Trophoblast cell (in vitro differentiated cells and primary cell): ENCODE results near the gene PPM1N.
A peak's percentile ranks its signal among the peaks of the same experiment; 100 is the strongest.

ENCODE experiments used
- DNase-seq, 2 donors: peaks; one replicate each; pipeline ENCODE4 v3.0.0-alpha.2; 2016
- H2AFZ ChIP-seq: 2 replicates; pipeline ENCODE4 v1.6.1; 2013; ENCODE audit warnings: low read length, moderate library complexity, mild to moderate bottlenecking; ENCODE audit not compliant: insufficient read depth, poor library complexity
- H2AK5ac ChIP-seq: 2 replicates; pipeline ENCODE4 v1.6.1; 2013; ENCODE audit warnings: mild to moderate bottlenecking, low read length
- H2BK120ac ChIP-seq: 2 replicates; pipeline ENCODE4 v1.6.1; 2013; ENCODE audit warnings: low read length, mild to moderate bottlenecking, moderate library complexity; ENCODE audit not compliant: insufficient read depth, poor library complexity
- H2BK12ac ChIP-seq: 2 replicates; pipeline ENCODE4 v1.6.1; 2013; ENCODE audit warnings: mild to moderate bottlenecking, low read length, moderate library complexity
- H2BK5ac ChIP-seq: 2 replicates; pipeline ENCODE4 v1.6.1; 2013; ENCODE audit warnings: low read length, low read depth, moderate library complexity, mild to moderate bottlenecking; ENCODE audit not compliant: poor library complexity
- H3K14ac ChIP-seq: 2 replicates; pipeline ENCODE4 v1.6.1; 2013; ENCODE audit warnings: mild to moderate bottlenecking, low read length
- H3K18ac ChIP-seq: 2 replicates; pipeline ENCODE4 v1.6.1; 2013; ENCODE audit warnings: mild to moderate bottlenecking, low read length
- H3K23ac ChIP-seq: 2 replicates; pipeline ENCODE4 v1.6.1; 2013; ENCODE audit warnings: low read length
- H3K27ac ChIP-seq: 2 replicates; pipeline ENCODE4 v1.5.1; 2013; ENCODE audit warnings: low read depth, mild to moderate bottlenecking, inconsistent platforms, low read length, moderate library complexity
- H3K27me3 ChIP-seq: 2 replicates; pipeline ENCODE4 v1.6.1; 2013; ENCODE audit warnings: inconsistent platforms, mild to moderate bottlenecking, low read length, moderate library complexity; ENCODE audit not compliant: insufficient read depth
- H3K36me3 ChIP-seq, 2 experiments: 1 replicate in 1 of 2; 2 replicates in 1 of 2; pipeline ENCODE4 v1.6.1; 2013; ENCODE audit warnings: low read length in 2 of 2, mild to moderate bottlenecking in 2 of 2, moderate library complexity in 1 of 2; ENCODE audit not compliant: insufficient read depth in 2 of 2, control insufficient read depth in 1 of 2
- H3K4ac ChIP-seq: 2 replicates; pipeline ENCODE4 v1.6.1; 2013; ENCODE audit warnings: low read depth, mild to moderate bottlenecking, low read length, moderate library complexity
- H3K4me1 ChIP-seq, 2 experiments: 1 replicate in 1 of 2; 2 replicates in 1 of 2; pipeline ENCODE4 v1.6.1; 2013; ENCODE audit warnings: low read length in 2 of 2, mild to moderate bottlenecking in 2 of 2, moderate library complexity in 1 of 2; ENCODE audit not compliant: insufficient read depth in 2 of 2, control insufficient read depth in 1 of 2
- H3K4me2 ChIP-seq: 2 replicates; pipeline ENCODE4 v1.6.1; 2013; ENCODE audit warnings: inconsistent platforms, mild to moderate bottlenecking, low read length, moderate library complexity
- H3K4me3 ChIP-seq: 2 replicates; pipeline ENCODE4 v1.5.1; 2013; ENCODE audit warnings: mild to moderate bottlenecking, low read depth, low read length, inconsistent platforms
- H3K79me1 ChIP-seq: one replicate; pipeline ENCODE4 v1.6.1; 2013; ENCODE audit warnings: low read length
- H3K79me2 ChIP-seq: 2 replicates; pipeline ENCODE4 v1.6.1; 2013; ENCODE audit warnings: low read length, mild to moderate bottlenecking; ENCODE audit not compliant: control insufficient read depth, insufficient read depth, poor library complexity
- H3K9ac ChIP-seq: 2 replicates; pipeline ENCODE4 v1.6.1; 2013; ENCODE audit warnings: mild to moderate bottlenecking, low read length
- H3K9me3 ChIP-seq: 2 replicates; pipeline ENCODE4 v1.6.1; 2013; ENCODE audit warnings: low read depth, mild to moderate bottlenecking, control low read depth, inconsistent platforms, low read length; ENCODE audit not compliant: insufficient read depth
- H4K12ac ChIP-seq: 2 replicates; pipeline ENCODE4 v1.6.1; 2013; ENCODE audit warnings: low read depth, mild to moderate bottlenecking, low read length, moderate library complexity
- H4K8ac ChIP-seq: 2 replicates; pipeline ENCODE4 v1.6.1; 2013; ENCODE audit warnings: low read depth, mild to moderate bottlenecking, low read length, moderate library complexity
- H4K91ac ChIP-seq: one replicate; pipeline ENCODE4 v1.6.1; 2013; ENCODE audit warnings: low read depth, mild to moderate bottlenecking, low read length, moderate library complexity
- WGBS: extraction: QIAGEN DNeasy Blood & Tissue Kit; methylation state at CpG from one replicate; pipeline ENCODE4 v1.1.7; 2013; ENCODE audit warnings: missing lambda C conversion rate; ENCODE audit not compliant: insufficient read length, insufficient coverage; ENCODE audit errors: extremely low coverage; 5-methylcytosine and 5-hydroxymethylcytosine counted together

The PPM1N gene

DNA sequence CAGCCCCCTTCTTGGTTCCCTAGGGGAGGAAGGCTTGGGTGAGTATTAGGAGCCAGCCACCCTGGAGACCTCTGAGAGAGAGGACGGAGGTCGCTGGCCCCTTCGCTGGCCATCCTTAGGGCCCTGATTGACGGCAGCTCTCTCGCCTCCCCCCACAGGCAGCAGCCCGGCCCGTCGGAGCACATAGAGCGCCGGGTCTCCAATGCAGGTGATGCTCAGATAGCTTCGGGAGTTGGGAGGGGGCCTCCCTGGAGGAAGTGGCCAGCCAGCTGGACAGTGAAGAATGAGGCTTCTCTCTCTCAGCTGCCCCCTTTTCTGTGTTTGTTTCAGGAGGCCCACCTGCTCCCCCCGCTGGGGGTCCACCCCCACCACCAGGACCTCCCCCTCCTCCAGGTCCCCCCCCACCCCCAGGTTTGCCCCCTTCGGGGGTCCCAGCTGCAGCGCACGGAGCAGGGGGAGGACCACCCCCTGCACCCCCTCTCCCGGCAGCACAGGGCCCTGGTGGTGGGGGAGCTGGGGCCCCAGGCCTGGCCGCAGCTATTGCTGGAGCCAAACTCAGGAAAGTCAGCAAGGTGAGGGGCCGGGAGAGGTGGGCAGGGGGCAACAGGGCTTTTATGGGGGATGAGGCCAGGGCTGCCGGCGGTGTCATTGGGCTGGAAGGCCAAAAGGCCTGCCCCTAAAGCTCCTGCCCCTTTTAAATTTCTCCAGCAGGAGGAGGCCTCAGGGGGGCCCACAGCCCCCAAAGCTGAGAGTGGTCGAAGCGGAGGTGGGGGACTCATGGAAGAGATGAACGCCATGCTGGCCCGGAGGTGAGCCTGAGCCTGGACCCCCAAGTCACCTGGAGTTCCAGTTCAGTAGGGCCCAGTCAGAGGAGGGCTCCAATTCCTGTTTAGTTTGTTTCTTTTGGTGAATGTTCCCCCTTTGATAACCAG, 24.0 kb downstream of the PPM1N start:
- Histone ChIP-seq H4K8ac (no peak overlapping the region), H2AFZ (no peak overlapping the region), H3K4me3 (no peak overlapping the region), H3K36me3 (peaks cover 81% of the 10 kb centered on the region in 2 experiments), H3K14ac (no peak overlapping the region), H3K27me3 (no peaks in the 10 kb centered on the region), H3K27ac (no peak overlapping the region), H3K9ac (no peak overlapping the region), H3K79me1 (no peaks in the 10 kb centered on the region), H4K12ac (no peak overlapping the region), H3K4me1 (peaks cover 3 to 14% of the 10 kb centered on the region in 2 experiments), H2AK5ac (no peak overlapping the region), H3K4me2 (no peak overlapping the region), H3K9me3 (peaks cover 3% of the 10 kb centered on the region), H2BK120ac (no peak overlapping the region), H3K23ac (no peak overlapping the region), H4K91ac (no peak overlapping the region), H3K4ac (no peak overlapping the region), H3K79me2 (no peaks in the 10 kb centered on the region), H3K18ac (no peak overlapping the region), H2BK12ac (no peak overlapping the region), H2BK5ac (no peak overlapping the region)
- no CpG with 5 or more reads among the region's 24 CpGs for WGBS
- no peak for DNase-seq

GRCh38 chr19:45523642-45524256, 25.5 kb downstream of the PPM1N start:
- H3K36me3 ChIP-seq: peaks cover 72 to 74% of the 10 kb centered on the region in 2 experiments
- peaks cover 3% of the 10 kb centered on the region for H3K79me1 ChIP-seq
- H3K27ac ChIP-seq: no peak overlapping the region
- H2AK5ac ChIP-seq: no peak overlapping the region
- H3K4me1 ChIP-seq: peaks cover 8 to 26% of the 10 kb centered on the region in 2 experiments
- no peak overlapping the region for H2BK5ac ChIP-seq
- H3K23ac ChIP-seq: no peak overlapping the region
- H3K18ac ChIP-seq: peak overlapping the region; percentile 21
- no peak overlapping the region for H2AFZ ChIP-seq
- no peak overlapping the region for H2BK120ac ChIP-seq
- H4K8ac ChIP-seq: no peak overlapping the region
- WGBS: no CpG with 5 or more reads among the region's 9 CpGs
- H3K27me3 ChIP-seq: no peaks in the 10 kb centered on the region
- H3K4me3 ChIP-seq: no peak overlapping the region
- H3K79me2 ChIP-seq: no peaks in the 10 kb centered on the region
- H3K4me2 ChIP-seq: no peak overlapping the region
- no peak overlapping the region for H3K4ac ChIP-seq
- H3K14ac ChIP-seq: no peak overlapping the region
- DNase-seq: peak; percentile 71 to 85
- no peak overlapping the region for H4K91ac ChIP-seq
- no peak overlapping the region for H2BK12ac ChIP-seq
- H3K9ac ChIP-seq: no peak overlapping the region
- peaks cover 3% of the 10 kb centered on the region for H3K9me3 ChIP-seq
- no peak overlapping the region for H4K12ac ChIP-seq

DNA sequence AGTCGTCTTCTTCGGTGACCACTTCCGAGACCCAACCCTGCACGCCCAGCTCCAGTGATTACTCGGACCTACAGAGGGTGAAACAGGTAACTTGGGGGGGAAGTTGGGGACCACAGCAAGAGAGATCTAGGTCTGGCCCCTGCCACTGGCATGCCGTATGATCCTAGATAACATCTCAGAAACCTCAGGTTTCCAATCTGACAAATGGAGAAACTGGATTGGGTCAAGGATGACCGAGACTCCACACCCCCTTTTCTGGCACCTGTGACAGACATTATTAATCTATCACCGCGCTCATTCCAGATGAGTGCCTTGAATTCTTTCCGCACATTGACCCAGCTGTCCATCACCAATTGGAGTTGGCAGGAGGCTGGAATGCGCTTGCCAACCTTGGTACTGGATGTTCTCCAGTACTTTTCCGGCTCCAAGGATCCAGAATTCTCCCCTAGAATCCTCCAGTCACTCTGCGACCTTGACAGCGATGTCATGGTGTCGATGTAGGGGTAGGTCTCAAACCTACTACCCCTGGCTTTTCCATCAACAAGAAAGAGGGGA, 26.4 kb downstream of the PPM1N start:
- H2AK5ac ChIP-seq: no peak overlapping the region
- no peak overlapping the region for H2AFZ ChIP-seq
- H4K12ac ChIP-seq: no peak overlapping the region
- peaks cover 71% of the 10 kb centered on the region in 2 experiments for H3K36me3 ChIP-seq
- H2BK5ac ChIP-seq: no peak overlapping the region
- no peaks in the 10 kb centered on the region for H3K27me3 ChIP-seq
- H3K79me2 ChIP-seq: no peaks in the 10 kb centered on the region
- peaks cover 3% of the 10 kb centered on the region for H3K79me1 ChIP-seq
- H3K27ac ChIP-seq: no peak overlapping the region
- no peak overlapping the region for H3K14ac ChIP-seq
- no peak overlapping the region for H3K4me2 ChIP-seq
- H3K9ac ChIP-seq: no peak overlapping the region
- H3K4me3 ChIP-seq: no peak overlapping the region
- H3K4ac ChIP-seq: no peak overlapping the region
- H4K91ac ChIP-seq: no peak overlapping the region
- no peak overlapping the region for H4K8ac ChIP-seq
- WGBS: no CpG with 5 or more reads among the region's 15 CpGs
- no peak overlapping the region for H3K23ac ChIP-seq
- H2BK12ac ChIP-seq: no peak overlapping the region
- peaks cover 8 to 29% of the 10 kb centered on the region in 2 experiments for H3K4me1 ChIP-seq
- peaks cover 3% of the 10 kb centered on the region for H3K9me3 ChIP-seq
- no peak overlapping the region for H3K18ac ChIP-seq
- no peak overlapping the region for H2BK120ac ChIP-seq
- DNase-seq: no peak

DNA sequence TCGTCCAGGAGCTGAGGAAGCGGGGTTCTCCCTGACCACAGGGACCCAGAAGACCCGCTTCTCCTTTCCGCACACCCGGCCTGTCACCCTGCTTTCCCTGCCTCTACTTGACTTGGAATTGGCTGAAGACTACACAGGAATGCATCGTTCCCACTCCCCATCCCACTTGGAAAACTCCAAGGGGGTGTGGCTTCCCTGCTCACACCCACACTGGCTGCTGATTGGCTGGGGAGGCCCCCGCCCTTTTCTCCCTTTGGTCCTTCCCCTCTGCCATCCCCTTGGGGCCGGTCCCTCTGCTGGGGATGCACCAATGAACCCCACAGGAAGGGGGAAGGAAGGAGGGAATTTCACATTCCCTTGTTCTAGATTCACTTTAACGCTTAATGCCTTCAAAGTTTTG, 27.9 kb downstream of the PPM1N start:
- no peak overlapping the region for H4K91ac ChIP-seq
- H2AFZ ChIP-seq: no peak overlapping the region
- H4K8ac ChIP-seq: no peak overlapping the region
- peak in 1 of 2 donors; percentile 57 for DNase-seq
- no peak overlapping the region for H2BK5ac ChIP-seq
- H4K12ac ChIP-seq: no peak overlapping the region
- no peak overlapping the region for H3K18ac ChIP-seq
- no peak overlapping the region for H3K27ac ChIP-seq
- peaks cover 3% of the 10 kb centered on the region for H3K9me3 ChIP-seq
- H3K4me1 ChIP-seq: peaks cover 5 to 19% of the 10 kb centered on the region in 2 experiments
- H3K79me2 ChIP-seq: no peaks in the 10 kb centered on the region
- no CpG with 5 or more reads among the region's 9 CpGs for WGBS
- H2BK12ac ChIP-seq: no peak overlapping the region
- H2BK120ac ChIP-seq: no peak overlapping the region
- H3K27me3 ChIP-seq: no peaks in the 10 kb centered on the region
- H3K79me1 ChIP-seq: peaks cover 3% of the 10 kb centered on the region
- H3K9ac ChIP-seq: no peak overlapping the region
- H2AK5ac ChIP-seq: no peak overlapping the region
- H3K14ac ChIP-seq: no peak overlapping the region
- no peak overlapping the region for H3K23ac ChIP-seq
- H3K36me3 ChIP-seq: peaks cover 58 to 59% of the 10 kb centered on the region in 2 experiments
- H3K4me3 ChIP-seq: no peak overlapping the region
- H3K4me2 ChIP-seq: no peak overlapping the region
- H3K4ac ChIP-seq: no peak overlapping the region
